Common myeloid progenitor, CD34-positive (primary cell): ENCODE results near the gene RUNX2.

Experiments used
- CTCF ChIA-PET: fragments of 350-600 bp; sonication (Branson Sonifier 250); formaldehyde crosslinking; loops from one replicate; lab custom pipeline; 2021; ENCODE audit warnings: antibody characterized with exemption; lab: Charles Lee
- POLR2A ChIA-PET: fragments of 350-600 bp; sonication (Branson Sonifier 250); formaldehyde crosslinking; loops from one replicate; lab custom pipeline; 2021; ENCODE audit warnings: antibody characterized with exemption; lab: Charles Lee
- DNase-seq, 3 donors: peaks; one replicate each; pipeline versions ENCODE4 v3.0.0 to v3.0.0-alpha.2; 2013
- H3K27ac ChIP-seq, 2 experiments: 1 replicate in 1 of 2; 2 replicates in 1 of 2; pipeline ENCODE4 v1.7.0; 2013; ENCODE audit warnings: inconsistent platforms in 2 of 2, low read length in 2 of 2, mild to moderate bottlenecking in 2 of 2, low read depth in 1 of 2, moderate library complexity in 1 of 2; ENCODE audit not compliant: severe bottlenecking in 2 of 2, insufficient read depth in 1 of 2, poor library complexity in 1 of 2
- H3K27me3 ChIP-seq, 5 experiments: replicated peaks in 2 of 5; 1 replicate in 3 of 5; 2 replicates in 2 of 5; pipeline versions ENCODE4 v1.6.1 to v1.7.0; 2013; ENCODE audit warnings: low read length in 4 of 5, mild to moderate bottlenecking in 2 of 5, moderate library complexity in 2 of 5, inconsistent platforms in 1 of 5; ENCODE audit not compliant: insufficient read depth in 5 of 5, control insufficient read depth in 4 of 5
- H3K36me3 ChIP-seq, 4 experiments: 1 replicate in 2 of 4; 2 replicates in 2 of 4; pipeline versions ENCODE4 v1.6.1 to v1.7.0; 2013; ENCODE audit warnings: low read length in 3 of 4, control low read depth in 1 of 4, mild to moderate bottlenecking in 1 of 4; ENCODE audit not compliant: control insufficient read depth in 4 of 4, insufficient read depth in 4 of 4
- H3K4me1 ChIP-seq, 4 experiments: 1 replicate in 3 of 4; 2 replicates in 1 of 4; pipeline versions ENCODE4 v1.6.1 to v1.7.1; 2013; ENCODE audit warnings: low read length in 3 of 4, mild to moderate bottlenecking in 3 of 4, control low read depth in 1 of 4, inconsistent platforms in 1 of 4, moderate library complexity in 1 of 4; ENCODE audit not compliant: control insufficient read depth in 4 of 4, insufficient read depth in 4 of 4; ENCODE audit errors: control extremely low read depth in 1 of 4
- H3K4me3 ChIP-seq, 7 experiments: 1 replicate in 4 of 7; 2 replicates in 3 of 7; pipeline versions ENCODE4 v1.5.1 to v1.7.0; 2013; ENCODE audit warnings: mild to moderate bottlenecking in 7 of 7, low read length in 6 of 7, moderate library complexity in 6 of 7, inconsistent platforms in 2 of 7, low read depth in 2 of 7, control low read depth in 1 of 7; ENCODE audit not compliant: insufficient read depth in 4 of 7, control insufficient read depth in 1 of 7; ENCODE audit errors: extremely low read depth in 1 of 7
- H3K9me3 ChIP-seq, 5 experiments: 1 replicate in 4 of 5; 2 replicates in 1 of 5; pipeline versions ENCODE4 v1.6.1 to v1.7.1; 2013; ENCODE audit warnings: low read length in 4 of 5, mild to moderate bottlenecking in 2 of 5, inconsistent platforms in 1 of 5, low read depth in 1 of 5, moderate library complexity in 1 of 5; ENCODE audit not compliant: control insufficient read depth in 4 of 5, insufficient read depth in 2 of 5; ENCODE audit errors: control extremely low read depth in 1 of 5
- WGBS: methylation state at CpG from one replicate; pipeline ENCODE4 v1.1.5; 2013; ENCODE audit not compliant: insufficient coverage; 5-methylcytosine and 5-hydroxymethylcytosine counted together

The RUNX2 gene

DNA sequence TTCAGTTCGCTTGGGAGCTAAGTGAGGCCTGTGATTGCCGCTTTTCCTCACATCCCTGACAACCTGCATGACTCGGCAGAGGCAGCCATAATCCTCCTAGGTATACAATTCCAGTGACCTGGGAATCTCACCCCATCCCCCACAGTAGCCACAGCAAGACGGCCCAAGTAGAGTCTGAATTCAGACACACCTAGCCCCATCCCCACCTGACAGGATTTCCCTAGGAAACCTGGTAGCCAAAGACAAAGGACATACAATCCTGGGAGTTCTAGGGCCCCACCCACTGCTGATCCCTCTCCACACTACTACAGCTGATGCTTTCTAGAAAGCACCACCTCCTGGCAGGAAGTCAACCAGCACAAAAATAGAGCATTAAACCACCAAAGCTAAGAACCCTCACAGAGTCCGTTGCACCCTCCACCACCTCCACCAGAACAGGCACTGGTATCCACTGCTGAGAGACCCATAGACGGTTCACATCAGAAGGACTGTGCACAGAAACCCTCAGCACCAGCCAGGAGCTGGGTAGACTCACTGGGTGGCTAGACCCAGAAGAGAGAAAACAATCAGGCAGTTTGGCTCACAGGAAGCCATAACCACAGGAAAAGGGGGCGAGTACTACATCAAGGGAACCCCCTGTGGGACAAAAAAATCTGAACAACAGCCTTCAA, 17.9 kb upstream of the RUNX2 start:
- Histone ChIP-seq H3K27me3 (no peaks in the 10 kb centered on the region), H3K27ac (no peak overlapping the region), H3K4me1 (peaks cover 0 to 12% (median 12%) of the 10 kb centered on the region in 4 experiments), H3K36me3 (peaks cover 0 to 5% (median 0%) of the 10 kb centered on the region in 4 experiments), H3K9me3 (peaks cover 0 to 11% (median 2%) of the 10 kb centered on the region in 5 experiments), H3K4me3 (peak overlapping the region in 4 of 7 experiments; percentile 1 to 38 (median 27))
- 64% methylated on average over 2 of the region's 7 CpGs for whole genome bisulfite sequencing
- POLR2A ChIA-PET = interaction anchor here (0.6 kb wide), 1 partner anchor 394 kb away, joined by 3 read pairs; no protein-coding TSS in a partner anchor
- CTCF ChIA-PET = interaction anchor here (0.6 to 1.3 kb wide), 3 partner anchors 9 to 907 kb away, joined by 3 to 4 read pairs (median 3); no protein-coding TSS in a partner anchor
- DNase-seq = peak in 2 of 3 donors; percentile 73 to 82

DNA sequence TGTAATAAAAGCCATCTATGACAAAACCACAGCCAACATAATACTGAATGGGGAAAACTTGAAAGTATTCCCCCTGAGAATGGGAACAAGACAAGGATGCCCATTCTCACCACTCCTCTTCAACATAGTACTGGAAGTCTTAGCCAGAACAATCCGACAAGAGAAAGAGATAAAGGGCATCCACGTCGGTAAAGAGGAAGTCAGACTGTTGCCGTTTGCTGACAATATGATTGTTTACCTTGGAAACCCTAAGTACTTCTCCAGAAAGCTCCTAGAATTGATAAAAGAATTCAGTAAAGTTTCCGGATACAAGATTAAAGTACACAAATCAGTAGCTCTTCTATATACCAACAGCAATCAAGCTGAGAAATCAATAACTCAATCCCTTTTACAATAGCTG, 14.0 kb upstream of the RUNX2 start:
- CTCF ChIA-PET = no interaction called here
- Histone ChIP-seq H3K27ac (no peak overlapping the region), H3K4me3 (no peak overlapping the region), H3K27me3 (no peaks in the 10 kb centered on the region), H3K4me1 (peaks cover 0 to 12% (median 12%) of the 10 kb centered on the region in 4 experiments), H3K9me3 (peaks cover 0 to 5% (median 2%) of the 10 kb centered on the region in 5 experiments), H3K36me3 (no peaks in the 10 kb centered on the region)
- POLR2A ChIA-PET = no interaction called here
- peak in 2 of 3 donors; percentile 48 to 66 for DNase-seq
- WGBS = 73% methylated on average over 3 of the region's 5 CpGs

DNA sequence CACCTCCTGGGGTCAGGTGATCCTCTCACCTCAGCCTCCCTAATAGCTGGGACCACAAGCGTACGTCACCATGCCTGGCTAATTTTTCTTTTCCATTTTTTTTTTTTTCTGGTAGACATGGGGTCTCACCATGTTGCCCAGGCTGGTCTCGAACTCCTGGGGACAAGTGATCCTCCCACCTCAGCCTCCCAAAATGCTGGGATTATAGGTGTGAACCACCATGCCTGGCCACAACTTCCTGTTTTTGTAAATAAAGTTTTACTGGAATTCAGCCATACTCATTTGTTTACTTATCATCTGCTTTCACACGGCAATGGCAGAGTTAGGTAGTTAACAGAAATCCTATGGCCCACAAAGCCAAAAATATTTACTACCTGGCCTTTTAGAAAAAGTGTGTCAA, 7.8 kb upstream of the RUNX2 start:
- Histone ChIP-seq H3K36me3 (no peaks in the 10 kb centered on the region), H3K9me3 (no peaks in the 10 kb centered on the region), H3K4me3 (no peak overlapping the region), H3K4me1 (peaks cover 6 to 31% (median 11%) of the 10 kb centered on the region in 4 experiments), H3K27me3 (no peaks in the 10 kb centered on the region), H3K27ac (no peak overlapping the region)
- WGBS = 100% methylated on average over 2 of the region's 4 CpGs
- POLR2A ChIA-PET = no interaction called here
- CTCF ChIA-PET = no interaction called here
- peak in 1 of 3 donors; percentile 40 for DNase-seq

DNA sequence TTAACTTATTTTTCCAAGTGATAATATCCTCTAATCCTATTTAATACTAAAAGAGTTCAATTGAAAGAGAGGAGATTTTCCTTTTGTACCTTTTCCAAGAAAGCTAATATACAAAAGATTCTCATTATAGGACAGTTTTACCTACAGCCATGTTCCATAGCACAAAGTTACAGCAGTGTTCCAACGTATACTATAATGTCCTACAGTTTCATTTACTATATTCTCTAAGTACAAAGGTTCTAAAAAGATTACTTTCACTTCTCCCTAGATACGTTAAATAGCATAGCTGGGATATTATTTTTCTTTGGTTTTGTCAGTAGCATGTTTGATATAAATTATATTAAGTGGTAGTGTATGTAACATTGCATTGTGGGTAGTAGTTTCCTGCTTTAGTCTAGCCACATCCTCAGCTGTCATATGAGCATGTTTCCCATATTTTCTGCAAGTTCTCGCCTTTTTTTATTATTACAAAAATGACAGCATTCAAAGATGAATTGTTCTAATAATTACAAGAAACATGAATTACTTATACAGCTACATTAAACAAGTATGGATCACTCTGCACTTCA, 4.4 kb upstream of the RUNX2 start:
- POLR2A ChIA-PET = interaction anchor here (0.7 kb wide), 1 partner anchor 296 kb away, joined by 3 read pairs; no protein-coding TSS in a partner anchor
- Histone ChIP-seq H3K9me3 (no peaks in the 10 kb centered on the region), H3K27ac (peak overlapping the region; percentile 73 to 80), H3K36me3 (no peaks in the 10 kb centered on the region), H3K4me1 (peaks cover 12 to 53% (median 21%) of the 10 kb centered on the region in 4 experiments), H3K27me3 (no peaks in the 10 kb centered on the region), H3K4me3 (peak overlapping the region in 5 of 7 experiments; percentile 29 to 75 (median 43))
- peak; percentile 54 to 90 (median 81) for DNase-seq
- CTCF ChIA-PET = interaction anchor here (0.9 to 1.2 kb wide), 2 partner anchors 36 to 668 kb away, joined by 3 read pairs; no protein-coding TSS in a partner anchor
- WGBS = 0% methylated on average over 1 of the region's 3 CpGs

DNA sequence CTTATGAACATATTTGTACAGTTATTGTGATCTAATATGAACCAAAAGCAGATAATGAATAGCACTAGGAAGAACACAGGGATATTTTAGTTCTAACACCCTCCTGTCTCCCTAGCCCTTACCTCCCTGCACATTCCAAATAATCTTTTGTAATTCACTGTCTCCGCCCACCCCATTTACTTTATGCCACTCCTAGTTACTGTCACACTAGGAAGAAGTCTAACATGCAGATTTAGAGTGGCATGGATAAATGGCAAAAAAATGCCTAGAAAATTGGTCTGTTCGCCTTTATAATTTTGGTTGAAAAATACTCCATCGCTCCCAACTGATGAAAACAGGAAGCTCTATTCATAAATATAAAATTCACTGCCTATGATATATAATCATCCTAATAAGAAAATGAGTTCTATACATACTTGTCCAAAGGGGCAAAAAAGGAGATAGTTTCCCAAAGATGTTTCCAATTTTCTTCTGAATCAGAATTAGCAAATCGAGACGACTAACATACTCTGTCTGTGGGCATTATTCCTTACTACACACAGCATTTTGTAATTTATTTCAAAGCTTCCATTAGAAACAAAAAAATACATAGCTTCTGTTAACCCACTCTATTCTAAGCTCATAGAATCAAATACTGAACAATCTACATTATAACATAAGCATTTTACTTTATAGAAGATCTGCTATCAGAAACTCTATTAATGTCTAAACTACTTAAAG, 1.3 kb upstream of the RUNX2 start:
- CTCF ChIA-PET = interaction anchor here (1.1 to 3.9 kb wide), 2 partner anchors 11 to 596 kb away, joined by 4 to 12 read pairs; no protein-coding TSS in a partner anchor
- H3K27ac ChIP-seq = peak overlapping the region; percentile 51 to 71
- H3K4me1 ChIP-seq = peaks cover 12 to 68% (median 23%) of the 10 kb centered on the region in 4 experiments
- no peaks in the 10 kb centered on the region for H3K9me3 ChIP-seq
- WGBS = 11% methylated on average over 2 of the region's 5 CpGs
- peak in 2 of 3 donors; percentile 16 to 42 for DNase-seq
- H3K36me3 ChIP-seq = no peaks in the 10 kb centered on the region
- H3K4me3 ChIP-seq = peak overlapping the region in 1 of 7 experiments; percentile 29
- POLR2A ChIA-PET = interaction anchor here (0.7 kb wide), 1 partner anchor 24 kb away, joined by 3 read pairs; no protein-coding TSS in a partner anchor
- H3K27me3 ChIP-seq = no peaks in the 10 kb centered on the region

DNA sequence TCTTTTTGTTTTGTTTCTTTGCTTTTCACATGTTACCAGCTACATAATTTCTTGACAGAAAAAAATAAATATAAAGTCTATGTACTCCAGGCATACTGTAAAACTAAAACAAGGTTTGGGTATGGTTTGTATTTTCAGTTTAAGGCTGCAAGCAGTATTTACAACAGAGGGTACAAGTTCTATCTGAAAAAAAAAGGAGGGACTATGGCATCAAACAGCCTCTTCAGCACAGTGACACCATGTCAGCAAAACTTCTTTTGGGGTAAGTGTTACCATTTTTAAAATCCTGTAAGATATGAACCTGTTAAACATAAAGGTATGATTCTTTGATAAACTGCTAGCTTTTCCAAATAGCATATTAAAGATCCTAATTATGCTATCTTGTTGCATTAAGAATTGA, 393 bp downstream of the RUNX2 start:
- CTCF ChIA-PET = interaction anchor here (1.0 to 3.9 kb wide), 3 partner anchors 9 to 673 kb away, joined by 3 to 12 read pairs (median 6); no protein-coding TSS in a partner anchor

More for the DNA sequence above, 393 bp downstream of the RUNX2 start:
- Histone ChIP-seq H3K27ac (peak overlapping the region in 1 of 2 experiments; percentile 68), H3K4me1 (peaks cover 7 to 56% (median 18%) of the 10 kb centered on the region in 4 experiments), H3K27me3 (no peaks in the 10 kb centered on the region), H3K9me3 (no peaks in the 10 kb centered on the region), H3K36me3 (no peaks in the 10 kb centered on the region), H3K4me3 (peak overlapping the region in 4 of 7 experiments; percentile 52 to 82 (median 68))
- DNase-seq = no peak
- POLR2A ChIA-PET = interaction anchor here (0.6 kb wide), 2 partner anchors 10 to 29 kb away, joined by 3 to 4 read pairs; no protein-coding TSS in a partner anchor
